Smooth muscle cell (in vitro differentiated cells): Measurements from ENCODE around the gene AGAP1. TPM values are rescaled to one million over a fixed set of nuclear protein-coding genes. Genes with fewer than 3 reads are reported as not detected.

Source experiments
- DNase-seq: peaks from one replicate; lab custom pipeline; 2025; ENCODE audit not compliant: unreplicated experiment; lab: John Stamatoyannopoulos, UW
- H2AFZ ChIP-seq: fragments of 200-600 bp; sonication (generic); 2 replicates; pipeline ENCODE4 v1.6.0; 2016; ENCODE audit warnings: antibody characterized with exemption, low read depth, mild to moderate bottlenecking
- H3F3A ChIP-seq: fragments of 200-600 bp; sonication (generic); 2 replicates; pipeline ENCODE4 v1.6.0; 2017; ENCODE audit warnings: antibody characterized with exemption, low read depth
- H3K27ac ChIP-seq: fragments of 200-600 bp; sonication (generic); 2 replicates; pipeline ENCODE4 v1.5.1; 2016; ENCODE audit warnings: low read depth, mild to moderate bottlenecking
- H3K27me3 ChIP-seq: fragments of 200-600 bp; sonication (generic); 2 replicates; pipeline ENCODE4 v1.6.1; 2016; ENCODE audit warnings: low read depth, mild to moderate bottlenecking
- H3K36me3 ChIP-seq: fragments of 200-600 bp; sonication (generic); 2 replicates; pipeline ENCODE4 v1.5.1; 2016; ENCODE audit warnings: low read depth
- H3K4me1 ChIP-seq: fragments of 200-600 bp; sonication (generic); 2 replicates; pipeline ENCODE4 v1.5.1; 2016; ENCODE audit warnings: low read depth
- H3K4me2 ChIP-seq: fragments of 200-600 bp; sonication (generic); 2 replicates; pipeline ENCODE4 v1.6.0; 2016; ENCODE audit warnings: mild to moderate bottlenecking
- H3K4me3 ChIP-seq: fragments of 200-600 bp; sonication (generic); 2 replicates; pipeline ENCODE4 v1.5.1; 2016; ENCODE audit warnings: mild to moderate bottlenecking
- H3K79me2 ChIP-seq: fragments of 200-600 bp; sonication (generic); 2 replicates; pipeline ENCODE4 v1.6.0; 2016; ENCODE audit warnings: low read depth, mild to moderate bottlenecking
- H3K9ac ChIP-seq: fragments of 200-600 bp; sonication (generic); 2 replicates; pipeline ENCODE4 v1.6.0; 2016; ENCODE audit warnings: low read depth
- H3K9me3 ChIP-seq: fragments of 200-600 bp; sonication (generic); replicated peaks from 2 replicates; pipeline ENCODE4 v1.5.1; 2016; ENCODE audit warnings: low read depth
- H4K20me1 ChIP-seq: fragments of 200-600 bp; sonication (generic); 2 replicates; pipeline ENCODE4 v1.6.0; 2016; ENCODE audit warnings: low read depth
- CTCF ChIP-seq: fragments of 200-600 bp; sonication (generic); IDR thresholded peaks from 2 replicates; pipeline ENCODE4 v1.5.1; 2017; ENCODE audit warnings: borderline replicate concordance, mild to moderate bottlenecking, antibody characterized with exemption; ENCODE audit not compliant: insufficient read depth, poor library complexity, severe bottlenecking
- WGBS: methylation state at CpG from one replicate; pipeline ENCODE4 v1.1.7; 2016; ENCODE audit warnings: low lambda C conversion rate; 5-methylcytosine and 5-hydroxymethylcytosine counted together
- polyA plus RNA-seq: library from polyadenylated mRNA; unstranded; fragments of >200 nt; fragmentation: Nextera tagmentation; extraction: Ambion mirVana; gene quantifications from 2 replicates; pipeline ENCODE4 v1.2.1, GENCODE V29; 2016
- total RNA-seq: library from RNA; depleted of rRNA; stranded (reverse); fragments of >200 nt; gene quantifications from 2 replicates; pipeline ENCODE4 v1.2.3, GENCODE V29; 2014

AGAP1 gene
- total and polyA plus RNA-seq, 2 experiments from 2014 or later, result 3.9 to 9.8 TPM

GRCh38 chr2:235534678-235535422 is 41.0 kb downstream of the AGAP1 start:
- Histone ChIP-seq H3F3A (no peaks in the 10 kb centered on the region), H3K79me2 (peaks cover 69% of the 10 kb centered on the region), H3K27ac (no peak overlapping the region), H3K9me3 (no peaks in the 10 kb centered on the region), H3K4me3 (no peak overlapping the region), H3K27me3 (no peaks in the 10 kb centered on the region), H3K9ac (no peak overlapping the region), H4K20me1 (peaks cover 94% of the 10 kb centered on the region), H3K4me2 (no peak overlapping the region), H3K4me1 (no peaks in the 10 kb centered on the region), H3K36me3 (no peaks in the 10 kb centered on the region), H2AFZ (no peak overlapping the region)
- 94% methylated on average over 32 of the region's 32 CpGs for WGBS
- TF ChIP-seq CTCF, result no peak
- DNase-seq, result no peak

- TF ChIP-seq CTCF, result no peak
- no peaks in the 10 kb centered on the region for H3K9me3 ChIP-seq
- no peak for DNase-seq
- no peaks in the 10 kb centered on the region for H3K4me1 ChIP-seq
- no peak overlapping the region for H3K4me3 ChIP-seq
- H3K36me3 ChIP-seq, result no peaks in the 10 kb centered on the region
- no peak overlapping the region for H2AFZ ChIP-seq
- H3K27ac ChIP-seq, result no peak overlapping the region
- WGBS, result 93% methylated on average over 24 of the region's 25 CpGs
- no peaks in the 10 kb centered on the region for H3K27me3 ChIP-seq
- no peaks in the 10 kb centered on the region for H3F3A ChIP-seq
- no peak overlapping the region for H3K4me2 ChIP-seq
- H4K20me1 ChIP-seq, result peaks cover 94% of the 10 kb centered on the region
- H3K9ac ChIP-seq, result no peak overlapping the region
- H3K79me2 ChIP-seq, result peaks cover 71% of the 10 kb centered on the region
These were observed 41.7 kb downstream of the AGAP1 start for GRCh38 chr2:235535423-235536130.

GRCh38 chr2:235536711-235537110 is 42.9 kb downstream of the AGAP1 start:
- H3K4me3 ChIP-seq, result no peak overlapping the region

More at GRCh38 chr2:235536711-235537110, 42.9 kb downstream of the AGAP1 start:
- H4K20me1 ChIP-seq, result peaks cover 92% of the 10 kb centered on the region
- H3K4me2 ChIP-seq, result no peak overlapping the region
- H3K27me3 ChIP-seq, result no peaks in the 10 kb centered on the region
- DNase-seq, result no peak
- TF ChIP-seq CTCF, result no peak
- no peaks in the 10 kb centered on the region for H3F3A ChIP-seq
- no peaks in the 10 kb centered on the region for H3K4me1 ChIP-seq
- H2AFZ ChIP-seq, result no peak overlapping the region
- no peak overlapping the region for H3K9ac ChIP-seq
- peaks cover 72% of the 10 kb centered on the region for H3K79me2 ChIP-seq
- WGBS, result 99% methylated on average over 11 of the region's 11 CpGs
- H3K36me3 ChIP-seq, result no peaks in the 10 kb centered on the region
- H3K9me3 ChIP-seq, result no peaks in the 10 kb centered on the region
- H3K27ac ChIP-seq, result no peak overlapping the region
